ENCODE measurements around the gene ABLIM1.

- TF ChIP-seq, protein P1, sequence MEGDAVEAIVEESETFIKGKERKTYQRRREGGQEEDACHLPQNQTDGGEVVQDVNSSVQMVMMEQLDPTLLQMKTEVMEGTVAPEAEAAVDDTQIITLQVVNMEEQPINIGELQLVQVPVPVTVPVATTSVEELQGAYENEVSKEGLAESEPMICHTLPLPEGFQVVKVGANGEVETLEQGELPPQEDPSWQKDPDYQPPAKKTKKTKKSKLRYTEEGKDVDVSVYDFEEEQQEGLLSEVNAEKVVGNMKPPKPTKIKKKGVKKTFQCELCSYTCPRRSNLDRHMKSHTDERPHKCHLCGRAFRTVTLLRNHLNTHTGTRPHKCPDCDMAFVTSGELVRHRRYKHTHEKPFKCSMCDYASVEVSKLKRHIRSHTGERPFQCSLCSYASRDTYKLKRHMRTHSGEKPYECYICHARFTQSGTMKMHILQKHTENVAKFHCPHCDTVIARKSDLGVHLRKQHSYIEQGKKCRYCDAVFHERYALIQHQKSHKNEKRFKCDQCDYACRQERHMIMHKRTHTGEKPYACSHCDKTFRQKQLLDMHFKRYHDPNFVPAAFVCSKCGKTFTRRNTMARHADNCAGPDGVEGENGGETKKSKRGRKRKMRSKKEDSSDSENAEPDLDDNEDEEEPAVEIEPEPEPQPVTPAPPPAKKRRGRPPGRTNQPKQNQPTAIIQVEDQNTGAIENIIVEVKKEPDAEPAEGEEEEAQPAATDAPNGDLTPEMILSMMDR (conservative IDR thresholded peaks at IDR 0.05 in 1 of 2, IDR thresholded peaks at IDR 0.05 in 1 of 2; ENCODE audit: low read depth in 1 of 2, low read length in 2 of 2): no peak
- no peak for TF ChIP-seq EZH2 (IDR thresholded peaks at IDR 0.05; ENCODE audit: low read length, missing control alignments)
Measured at GRCh38 chr10:114611617-114612016, 46.5 kb downstream of the ABLIM1 start.

Measured in fibroblast of lung (primary cell).